GM12874 (cell line): ENCODE measurements around the gene MAPK9.

ENCODE experiments used
- TF ChIP-seq, protein P1 (sequence below): IDR thresholded peaks from 2 replicates; pipeline ENCODE4 v1.5.1; 2011; ENCODE audit warnings: low read depth, mild to moderate bottlenecking, control low read depth, low read length, moderate library complexity; ENCODE audit not compliant: insufficient read depth

MAPK9 gene

DNA sequence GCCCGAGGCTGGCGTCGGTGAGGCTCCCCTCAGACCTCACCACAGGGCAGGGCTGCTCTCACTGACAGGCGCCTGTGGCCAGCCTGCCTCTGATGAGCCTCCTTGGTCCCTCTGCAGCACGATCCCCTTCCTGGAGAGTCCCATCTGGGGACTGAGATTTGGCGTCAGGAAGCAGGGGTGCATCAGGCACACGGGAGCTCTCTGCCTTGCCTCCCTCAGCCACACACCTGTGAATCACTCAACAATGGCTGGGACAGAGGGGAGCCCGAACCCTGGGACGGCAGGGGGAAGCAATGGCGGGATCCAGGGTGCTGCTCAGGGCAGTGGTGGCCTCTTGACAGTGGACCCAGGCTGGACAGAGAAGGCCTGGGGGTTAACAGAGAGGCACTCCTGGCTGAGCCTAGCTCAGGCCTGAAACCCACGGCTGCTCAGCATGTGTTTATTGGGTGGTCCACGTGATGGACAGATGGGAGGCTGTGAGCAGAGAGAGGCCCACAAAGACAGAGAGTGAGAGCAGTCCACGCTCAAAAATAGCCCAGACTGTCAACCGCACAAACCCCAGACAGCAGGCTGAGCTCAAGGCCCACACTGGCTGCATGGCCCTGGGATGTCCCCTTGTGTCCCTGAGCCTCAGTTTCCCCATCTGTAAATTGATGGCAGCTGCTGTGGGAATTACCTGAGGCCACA, 94.7 kb downstream of the MAPK9 start:
- TF ChIP-seq, protein P1, sequence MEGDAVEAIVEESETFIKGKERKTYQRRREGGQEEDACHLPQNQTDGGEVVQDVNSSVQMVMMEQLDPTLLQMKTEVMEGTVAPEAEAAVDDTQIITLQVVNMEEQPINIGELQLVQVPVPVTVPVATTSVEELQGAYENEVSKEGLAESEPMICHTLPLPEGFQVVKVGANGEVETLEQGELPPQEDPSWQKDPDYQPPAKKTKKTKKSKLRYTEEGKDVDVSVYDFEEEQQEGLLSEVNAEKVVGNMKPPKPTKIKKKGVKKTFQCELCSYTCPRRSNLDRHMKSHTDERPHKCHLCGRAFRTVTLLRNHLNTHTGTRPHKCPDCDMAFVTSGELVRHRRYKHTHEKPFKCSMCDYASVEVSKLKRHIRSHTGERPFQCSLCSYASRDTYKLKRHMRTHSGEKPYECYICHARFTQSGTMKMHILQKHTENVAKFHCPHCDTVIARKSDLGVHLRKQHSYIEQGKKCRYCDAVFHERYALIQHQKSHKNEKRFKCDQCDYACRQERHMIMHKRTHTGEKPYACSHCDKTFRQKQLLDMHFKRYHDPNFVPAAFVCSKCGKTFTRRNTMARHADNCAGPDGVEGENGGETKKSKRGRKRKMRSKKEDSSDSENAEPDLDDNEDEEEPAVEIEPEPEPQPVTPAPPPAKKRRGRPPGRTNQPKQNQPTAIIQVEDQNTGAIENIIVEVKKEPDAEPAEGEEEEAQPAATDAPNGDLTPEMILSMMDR: no peak

DNA sequence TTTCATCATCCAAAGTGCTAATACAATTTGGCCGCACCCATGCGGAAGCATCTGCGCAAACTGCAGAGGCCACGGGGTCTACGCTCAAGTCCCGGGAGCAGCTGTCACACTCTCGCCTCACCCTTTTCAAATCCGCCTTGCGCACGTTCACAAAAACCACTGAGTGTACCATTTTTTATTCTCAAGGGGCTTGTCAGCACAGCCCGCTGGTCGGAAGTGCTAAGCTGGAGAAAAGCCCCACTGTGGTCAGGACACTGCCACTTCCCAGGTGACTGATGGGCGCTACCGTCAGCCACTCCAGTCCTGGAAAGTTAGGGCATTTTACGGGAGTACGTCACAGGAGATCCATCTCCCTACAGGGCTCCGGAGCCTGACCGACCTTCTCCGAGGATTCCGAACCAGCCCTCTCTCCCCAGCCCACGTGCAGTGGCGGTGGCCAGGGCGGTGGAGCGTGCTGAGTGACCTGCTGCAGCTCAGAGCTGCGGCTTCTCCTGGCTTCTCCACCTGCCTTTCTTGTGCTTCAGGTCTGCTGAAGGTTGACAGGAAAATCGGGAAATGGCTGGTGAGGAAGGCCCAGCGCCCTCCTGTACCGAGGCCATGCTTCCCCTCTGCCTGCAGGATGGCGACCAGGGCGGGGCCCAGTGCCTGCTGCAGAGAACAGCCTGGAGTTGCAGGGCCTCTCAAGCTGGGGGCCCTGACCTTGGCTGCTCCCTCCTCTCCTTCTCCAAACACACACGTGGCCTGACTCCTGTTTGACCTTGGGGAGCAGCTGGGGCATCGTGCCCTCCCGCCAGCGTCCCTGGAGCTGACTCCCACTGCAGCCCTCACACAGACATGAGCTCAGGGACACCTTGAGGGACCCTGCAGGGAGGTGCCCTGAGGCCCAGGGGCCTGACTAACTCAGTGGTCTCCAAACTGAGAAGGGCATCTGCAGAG, 97.2 kb downstream of the MAPK9 start:
- TF ChIP-seq, protein P1: no peak

DNA sequence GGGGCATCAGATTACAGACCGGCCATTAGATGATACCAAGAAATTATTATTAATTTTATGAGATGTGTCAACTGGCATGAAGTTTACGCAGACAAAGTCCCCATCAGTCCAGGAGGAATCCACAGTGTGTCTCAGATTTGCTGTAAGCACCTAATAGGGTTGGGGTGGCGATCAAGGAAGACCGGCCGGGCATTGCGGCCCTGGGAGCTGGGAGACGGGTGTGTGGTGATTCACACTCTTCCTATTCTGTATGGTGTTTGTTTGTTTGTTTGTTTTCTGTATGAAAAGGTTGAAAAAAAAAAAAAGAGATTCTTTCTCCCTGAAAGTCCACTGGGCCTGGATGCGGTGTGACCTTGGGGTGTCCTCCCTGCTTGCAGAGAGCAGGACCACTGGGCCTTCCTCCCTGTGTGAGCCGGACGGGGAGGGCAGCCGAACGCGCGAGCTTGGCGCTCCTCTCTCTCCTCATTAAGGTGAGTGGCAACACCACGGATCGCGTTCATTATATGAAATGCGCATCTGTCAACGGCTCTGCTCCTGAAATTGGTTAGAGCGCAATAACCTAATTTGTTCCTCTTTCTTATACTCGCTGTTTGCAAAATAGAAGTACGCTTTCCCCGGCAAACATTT, 98.0 kb downstream of the MAPK9 start:
- TF ChIP-seq, protein P1: no peak

DNA sequence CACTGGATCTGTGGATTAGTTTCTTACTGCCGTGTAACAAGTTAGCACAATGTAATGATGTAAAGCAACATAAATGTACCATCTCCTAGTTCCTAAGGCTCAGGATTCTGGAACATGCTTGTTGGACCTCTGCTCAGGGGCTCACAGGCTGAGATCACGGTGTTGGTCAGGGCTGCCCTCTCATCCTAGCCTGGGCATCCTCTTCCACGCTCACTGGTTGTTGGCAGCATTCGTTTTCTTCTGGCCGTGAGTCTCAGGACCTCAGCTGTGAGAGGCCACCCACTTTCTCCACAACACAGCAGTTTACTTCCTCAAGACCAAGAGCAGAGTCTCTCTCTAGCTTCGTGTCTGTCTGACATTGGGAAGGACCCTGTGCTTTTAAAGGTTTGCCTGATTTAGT, 100.2 kb downstream of the MAPK9 start:
- TF ChIP-seq, protein P1: no peak

DNA sequence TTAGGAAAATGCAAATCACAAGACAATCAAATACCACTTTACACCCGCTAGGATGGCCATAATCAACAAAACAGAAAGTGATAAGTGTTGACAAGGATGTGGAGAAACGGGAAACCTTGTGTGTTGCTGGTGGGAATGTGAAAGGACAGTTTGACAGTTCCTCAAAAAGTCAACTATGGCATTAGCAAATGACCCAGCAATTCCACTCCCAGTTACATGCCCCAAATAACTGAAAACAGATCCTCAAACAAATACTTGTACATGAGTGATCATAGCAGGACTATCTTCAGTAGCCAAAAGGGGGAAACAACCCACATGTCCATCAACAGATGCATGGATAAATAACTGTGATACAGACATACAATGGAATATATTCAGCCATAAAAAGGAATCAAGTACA, 104.1 kb downstream of the MAPK9 start:
- TF ChIP-seq, protein P1: no peak
